HG02840 (cell line): ENCODE results near the gene RFX5.
"Not testable (repeated sequence)": the region's sequence is repeated elsewhere in the genome, so short reads cannot be mapped to it uniquely, and the experiment has no call there.

Experiments used
- ATAC-seq: cut with Tn5 transposase; IDR thresholded peaks from one replicate; pipeline ENCODE4 v1.9.1; 2021; ENCODE audit warnings: mild to moderate bottlenecking, moderate library complexity, moderate number of reproducible peaks; ENCODE audit not compliant: unreplicated experiment, low FRiP score

RFX5 gene

GRCh38 chr1:151346769-151347522 is at the start of gene RFX5:
Gene RFX5, minus strand, starts transcription at chr1:151347252. Its CDS starts 932 bp downstream, at chr1:151346320.
- ATAC-seq: peak; percentile 94

- ATAC-seq: not testable (repeated sequence)
Observed at GRCh38 chr1:151396265-151396664, 49.2 kb upstream of the RFX5 start.

GRCh38 chr1:151393583-151393982 is 46.5 kb upstream of the RFX5 start:
- ATAC-seq: no peak

- no peak for ATAC-seq
Observed at GRCh38 chr1:151391079-151391563, 44.1 kb upstream of the RFX5 start.

GRCh38 chr1:151390221-151391078 is 43.4 kb upstream of the RFX5 start:
- not testable (repeated sequence) for ATAC-seq

- no peak for ATAC-seq
Observed at GRCh38 chr1:151386002-151386401, 39.0 kb upstream of the RFX5 start.

- no peak for ATAC-seq
Observed at GRCh38 chr1:151384584-151384983, 37.5 kb upstream of the RFX5 start.

GRCh38 chr1:151377150-151377884 is 30.3 kb upstream of the RFX5 start:
- ATAC-seq: no peak

GRCh38 chr1:151373196-151373595 is 26.1 kb upstream of the RFX5 start:
- no peak for ATAC-seq

- ATAC-seq: no peak
Observed at GRCh38 chr1:151372058-151372934, 25.2 kb upstream of the RFX5 start, which contains the start of gene SELENBP1. Gene SELENBP1, minus strand, starts transcription at chr1:151372705. Its CDS starts 64 bp downstream, at chr1:151372641.

- ATAC-seq: no peak
Observed at GRCh38 chr1:151371370-151372057, 24.5 kb upstream of the RFX5 start.

GRCh38 chr1:151370211-151370911 is 23.3 kb upstream of the RFX5 start:
- ATAC-seq: no peak

- ATAC-seq: no peak
Observed at GRCh38 chr1:151369621-151370048, 22.6 kb upstream of the RFX5 start.

GRCh38 chr1:151369302-151369610 is 22.2 kb upstream of the RFX5 start:
- ATAC-seq: no peak

- no peak for ATAC-seq
Observed at GRCh38 chr1:151368393-151369301, 21.6 kb upstream of the RFX5 start.

- no peak for ATAC-seq
Observed at GRCh38 chr1:151367658-151368392, 20.8 kb upstream of the RFX5 start.

- no peak for ATAC-seq
Observed at GRCh38 chr1:151364996-151365395, 17.9 kb upstream of the RFX5 start.
